ENCODE data around the gene IQSEC3.
"Not testable (repeated sequence)": the region's sequence is repeated elsewhere in the genome, so short reads cannot be mapped to it uniquely, and the experiment has no call there.

Gene IQSEC3

GRCh38 chr12:177336-177979 lies 110.9 kb downstream of the IQSEC3 start:
- no peak for DNase-seq (ENCODE audit: low read depth, low spot score)

- no peak for DNase-seq (ENCODE audit: low read depth, low spot score)
These were observed 111.6 kb downstream of the IQSEC3 start for GRCh38 chr12:177980-178828.

GRCh38 chr12:178829-179109 lies 112.2 kb downstream of the IQSEC3 start:
- DNase-seq (ENCODE audit: low read depth, low spot score) = no peak

GRCh38 chr12:179131-179884 lies 112.7 kb downstream of the IQSEC3 start:
- DNase-seq (ENCODE audit: low read depth, low spot score) = no peak

GRCh38 chr12:179885-180284 lies 113.3 kb downstream of the IQSEC3 start:
- no peak for DNase-seq (ENCODE audit: low read depth, low spot score)

GRCh38 chr12:180445-180844 lies 113.9 kb downstream of the IQSEC3 start:
- DNase-seq (ENCODE audit: low read depth, low spot score) = no peak

- DNase-seq (ENCODE audit: low read depth, low spot score) = no peak
These were observed 115.4 kb downstream of the IQSEC3 start for GRCh38 chr12:181921-182320.

- peak; percentile 77 for DNase-seq (ENCODE audit: low read depth, low spot score)
These were observed 115.9 kb downstream of the IQSEC3 start for GRCh38 chr12:182381-182892.

- DNase-seq (ENCODE audit: low read depth, low spot score) = no peak
These were observed 118.4 kb downstream of the IQSEC3 start for GRCh38 chr12:184811-185575.

GRCh38 chr12:185576-185955 lies 119.0 kb downstream of the IQSEC3 start:
- DNase-seq (ENCODE audit: low read depth, low spot score) = no peak

GRCh38 chr12:186006-186625 lies 119.5 kb downstream of the IQSEC3 start:
- DNase-seq (ENCODE audit: low read depth, low spot score) = no peak

GRCh38 chr12:187986-188909 lies 121.7 kb downstream of the IQSEC3 start:
- DNase-seq (ENCODE audit: low read depth, low spot score) = not testable (repeated sequence)

- DNase-seq (ENCODE audit: low read depth, low spot score) = peak; percentile 84
These were observed 122.5 kb downstream of the IQSEC3 start for GRCh38 chr12:188910-189621.

GRCh38 chr12:189622-189962 lies 123.0 kb downstream of the IQSEC3 start:
- DNase-seq (ENCODE audit: low read depth, low spot score) = no peak

- no peak for DNase-seq (ENCODE audit: low read depth, low spot score)
These were observed 124.3 kb downstream of the IQSEC3 start for GRCh38 chr12:190881-191280.

GRCh38 chr12:191541-191940 lies 125.0 kb downstream of the IQSEC3 start:
- no peak for DNase-seq (ENCODE audit: low read depth, low spot score)

- no peak for DNase-seq (ENCODE audit: low read depth, low spot score)
These were observed 126.7 kb downstream of the IQSEC3 start for GRCh38 chr12:193261-193660.

GRCh38 chr12:194276-194675 lies 127.7 kb downstream of the IQSEC3 start:
- no peak for DNase-seq (ENCODE audit: low read depth, low spot score)

GRCh38 chr12:195156-195555 lies 128.6 kb downstream of the IQSEC3 start:
- DNase-seq (ENCODE audit: low read depth, low spot score) = no peak

- no peak for DNase-seq (ENCODE audit: low read depth, low spot score)
These were observed 129.4 kb downstream of the IQSEC3 start for GRCh38 chr12:195951-196350.
